Fibroblast of peridontal ligament (primary cell): Measurements from ENCODE around the gene LHFPL3.

Source experiments
- DNase-seq: peaks from one replicate; pipeline ENCODE4 v3.0.0-alpha.2; 2010; ENCODE audit errors: extremely low read depth

LHFPL3 gene

DNA sequence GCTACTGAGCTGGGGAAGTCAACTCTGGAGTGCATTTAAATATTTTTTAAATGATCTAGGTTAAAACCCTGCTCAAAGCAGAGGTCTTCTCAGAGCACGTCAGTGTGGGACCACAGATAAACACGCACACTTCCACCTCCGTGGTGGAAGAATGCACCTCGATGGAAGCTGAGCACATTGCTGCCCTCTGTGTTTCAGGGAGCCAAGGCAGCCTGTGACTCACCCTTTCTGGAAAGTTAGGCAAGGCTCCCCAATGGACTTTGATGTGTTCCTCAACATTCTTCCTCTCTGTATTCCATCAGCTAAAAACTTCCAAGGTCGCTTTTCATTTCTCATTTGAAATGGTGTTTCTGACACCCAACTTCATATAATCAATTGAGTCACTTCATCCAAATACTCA is 514.8 kb downstream of the LHFPL3 start:
- DNase-seq: no peak

DNA sequence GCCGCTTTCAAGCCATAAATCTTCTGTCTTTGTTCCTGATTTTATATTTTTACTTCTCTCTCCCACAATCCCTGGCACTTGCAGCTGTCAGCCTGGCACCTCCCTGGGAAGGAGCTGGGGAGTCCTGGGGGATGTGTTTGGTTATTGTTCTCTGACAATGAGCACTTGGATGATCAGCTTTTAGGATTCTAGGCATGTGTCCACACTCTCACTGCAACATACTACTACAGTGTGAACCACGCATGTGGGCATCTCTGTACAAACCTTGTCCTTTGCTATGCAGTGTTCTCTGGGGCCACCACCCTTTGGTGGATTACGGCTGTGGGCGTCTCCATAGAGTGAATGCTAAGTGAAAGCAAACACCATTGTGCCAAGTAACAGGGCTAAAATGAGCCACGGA is 517.2 kb downstream of the LHFPL3 start:
- DNase-seq: no peak

DNA sequence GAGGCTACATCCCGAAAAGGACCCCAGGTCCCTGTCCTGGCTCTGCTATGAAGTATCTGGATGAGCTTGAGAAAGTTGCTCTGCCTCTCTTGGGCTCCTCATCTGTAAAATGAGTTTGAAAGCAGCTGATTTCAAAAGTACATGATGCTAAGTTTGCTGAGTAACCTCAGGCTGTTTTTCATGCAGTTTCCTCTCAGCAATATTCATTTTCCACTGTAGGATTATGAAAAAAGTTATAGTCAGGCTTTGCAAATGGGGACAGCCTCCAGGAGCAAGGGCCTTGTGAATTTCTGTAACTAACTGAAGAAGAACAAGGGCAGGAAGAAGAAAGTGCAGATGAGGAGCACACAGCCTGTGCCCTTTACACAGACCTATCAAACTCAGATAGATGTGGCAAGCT is 518.3 kb downstream of the LHFPL3 start:
- DNase-seq: no peak

DNA sequence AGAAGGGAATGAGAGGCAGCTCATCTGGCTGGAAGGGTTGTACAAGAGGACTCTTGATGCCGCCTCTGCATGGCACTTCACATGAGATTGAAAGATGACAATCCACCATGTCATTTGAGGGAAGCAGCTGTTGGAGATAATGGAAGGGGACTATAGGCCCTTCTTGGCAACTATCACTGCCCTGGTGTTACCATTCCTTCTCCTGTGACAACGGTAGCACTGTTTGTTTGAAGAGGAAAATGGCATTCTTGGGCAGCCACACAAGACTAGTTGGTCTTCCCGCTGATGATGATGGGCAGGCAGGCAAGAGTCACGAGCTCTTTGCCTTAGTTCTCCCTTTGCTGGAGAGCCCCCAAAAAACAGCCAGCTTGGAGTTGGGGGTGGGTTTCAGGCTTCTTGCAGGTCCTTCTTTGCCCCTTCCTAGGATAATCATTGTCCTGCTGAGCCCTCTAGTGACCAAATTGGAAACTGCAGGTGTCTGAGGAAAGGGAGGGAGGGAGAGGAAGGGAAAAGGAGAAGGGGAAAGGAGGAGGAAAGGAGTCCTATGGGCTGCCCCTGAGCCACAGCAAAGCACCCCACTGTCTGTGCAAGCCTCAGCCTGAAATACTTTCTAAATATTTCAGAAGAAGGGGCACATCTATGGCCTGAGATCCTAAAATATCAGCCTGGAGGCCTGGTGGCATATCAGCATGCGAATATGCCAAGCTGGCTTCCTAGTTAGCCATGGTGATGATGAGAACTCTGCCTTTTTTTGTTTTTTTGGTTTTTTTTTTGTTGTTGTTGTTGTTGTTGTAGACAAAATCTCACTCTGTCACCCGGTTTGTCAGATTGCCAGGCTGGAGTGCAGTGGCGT is 520.0 kb downstream of the LHFPL3 start:
- DNase-seq: peak; percentile 49

DNA sequence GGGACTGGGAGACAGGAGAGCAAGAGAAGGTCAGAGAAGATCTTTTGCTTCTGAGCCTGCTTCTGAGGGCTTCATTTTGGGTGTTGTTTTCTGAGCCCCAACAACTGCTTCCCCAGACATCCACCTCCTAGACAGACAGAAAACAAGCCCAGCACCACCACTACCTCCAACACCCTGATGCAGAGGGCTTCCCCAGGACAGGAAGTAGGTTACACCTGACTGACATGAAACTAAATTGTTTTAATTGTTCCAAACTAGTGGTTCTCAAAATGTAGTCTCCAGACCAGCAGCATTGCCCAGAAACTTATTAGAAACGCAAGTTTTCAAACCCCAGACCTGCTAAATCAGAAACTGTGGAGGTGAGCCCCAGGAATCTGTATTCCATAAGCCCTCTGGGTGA is 522.0 kb downstream of the LHFPL3 start:
- DNase-seq: no peak

DNA sequence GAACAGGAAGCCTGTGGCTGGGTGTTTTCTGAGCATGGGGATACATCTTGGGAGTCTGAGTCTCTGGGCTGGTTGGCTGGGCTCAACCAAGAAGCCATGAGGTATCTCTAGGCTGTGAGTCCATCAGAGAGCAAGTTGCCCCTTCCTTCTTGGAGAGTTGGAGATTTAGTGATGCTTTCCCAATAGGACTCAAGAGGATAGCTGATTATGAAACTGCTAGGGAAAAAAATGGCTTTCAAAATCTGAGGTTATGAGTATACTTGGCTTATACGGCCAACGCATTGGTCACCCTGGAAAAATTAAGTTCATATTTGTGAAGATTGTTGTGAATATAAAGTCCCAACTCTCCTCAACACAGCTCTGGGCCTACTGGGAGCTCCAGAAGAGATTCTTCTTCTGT is 522.9 kb downstream of the LHFPL3 start:
- DNase-seq: peak; percentile 15

DNA sequence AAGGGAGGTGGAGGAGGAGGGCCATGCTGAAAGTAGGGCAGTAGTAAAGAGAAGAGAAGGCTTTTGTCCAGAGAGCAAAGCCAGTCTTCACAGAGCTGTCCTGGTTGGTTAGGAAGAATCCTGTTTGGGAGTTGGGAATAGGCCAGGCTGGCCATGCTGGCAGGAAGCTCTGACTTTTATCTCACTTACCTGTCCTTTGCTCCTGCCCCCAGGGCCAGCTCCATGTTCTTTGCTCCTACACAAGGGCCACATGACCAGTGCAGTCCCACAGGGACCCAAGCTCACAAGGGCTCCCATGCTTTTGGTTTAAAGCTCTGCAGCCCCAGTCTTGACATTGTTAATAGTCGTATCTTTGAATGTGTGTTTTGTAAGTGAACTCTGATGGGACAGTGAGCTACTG is 524.0 kb downstream of the LHFPL3 start:
- DNase-seq: no peak

DNA sequence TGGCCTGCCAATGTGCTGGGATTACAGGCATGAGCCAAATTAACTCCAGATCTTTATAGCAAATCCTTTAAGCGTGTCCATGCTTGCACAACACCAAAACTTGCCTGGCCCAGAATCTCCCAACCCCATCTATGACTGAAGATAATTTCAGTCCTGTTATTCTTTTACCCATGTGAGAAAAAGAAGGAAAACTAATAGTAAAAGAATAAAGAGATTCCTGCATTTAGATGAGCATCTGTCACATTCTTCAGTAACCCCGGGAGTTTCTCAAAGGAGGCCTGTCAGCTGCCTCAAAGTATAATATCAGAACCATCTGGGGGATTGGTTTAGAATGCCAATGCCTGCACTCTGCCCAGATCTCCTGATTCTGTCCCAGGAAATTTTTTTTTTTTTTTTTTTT is 527.5 kb downstream of the LHFPL3 start:
- peak; percentile 18 for DNase-seq

DNA sequence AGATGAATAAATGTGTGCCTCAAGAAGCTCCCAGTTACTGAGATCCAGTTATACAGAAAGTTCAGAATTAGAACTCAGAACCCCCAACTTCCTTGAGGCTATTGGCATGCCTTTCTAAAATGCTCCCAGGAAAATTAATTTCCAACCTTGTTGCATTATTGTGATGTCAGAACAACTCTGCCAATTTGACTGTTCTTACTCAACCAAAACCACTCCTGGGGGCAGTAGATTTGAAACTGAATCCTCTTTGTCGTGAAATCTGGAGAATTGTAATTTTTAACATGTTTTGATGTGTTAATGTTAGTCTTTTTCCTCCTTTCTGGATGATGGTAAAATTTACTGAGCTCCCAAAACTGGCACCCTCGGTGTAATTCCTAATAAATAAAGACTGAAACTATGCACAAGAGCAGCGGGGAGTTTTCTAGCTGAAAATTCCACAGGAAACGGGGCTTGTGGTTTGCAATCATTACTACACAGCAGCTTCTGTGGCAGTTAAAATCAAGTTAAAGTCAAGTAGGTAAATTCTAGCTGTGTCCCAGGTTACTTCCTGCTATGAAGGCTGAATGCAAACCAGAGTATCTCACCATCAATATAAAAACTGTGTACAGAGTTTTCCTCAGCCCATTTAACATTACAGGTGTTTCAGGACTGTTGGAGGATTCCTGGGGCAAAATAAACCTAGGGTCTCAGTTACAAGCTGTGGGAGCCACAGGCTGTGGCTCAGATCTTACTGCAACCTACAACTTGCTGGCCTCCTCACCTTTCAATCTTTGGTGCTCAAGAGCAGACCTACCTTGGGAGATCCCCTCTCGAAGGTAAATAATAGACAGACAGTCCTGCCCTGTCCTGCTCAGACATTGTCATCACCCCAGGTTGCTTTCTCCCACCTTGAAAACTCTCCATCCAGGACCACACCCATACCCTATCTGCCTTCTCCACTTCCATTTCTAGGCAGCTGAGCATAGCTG is 529.3 kb downstream of the LHFPL3 start:
- no peak for DNase-seq

DNA sequence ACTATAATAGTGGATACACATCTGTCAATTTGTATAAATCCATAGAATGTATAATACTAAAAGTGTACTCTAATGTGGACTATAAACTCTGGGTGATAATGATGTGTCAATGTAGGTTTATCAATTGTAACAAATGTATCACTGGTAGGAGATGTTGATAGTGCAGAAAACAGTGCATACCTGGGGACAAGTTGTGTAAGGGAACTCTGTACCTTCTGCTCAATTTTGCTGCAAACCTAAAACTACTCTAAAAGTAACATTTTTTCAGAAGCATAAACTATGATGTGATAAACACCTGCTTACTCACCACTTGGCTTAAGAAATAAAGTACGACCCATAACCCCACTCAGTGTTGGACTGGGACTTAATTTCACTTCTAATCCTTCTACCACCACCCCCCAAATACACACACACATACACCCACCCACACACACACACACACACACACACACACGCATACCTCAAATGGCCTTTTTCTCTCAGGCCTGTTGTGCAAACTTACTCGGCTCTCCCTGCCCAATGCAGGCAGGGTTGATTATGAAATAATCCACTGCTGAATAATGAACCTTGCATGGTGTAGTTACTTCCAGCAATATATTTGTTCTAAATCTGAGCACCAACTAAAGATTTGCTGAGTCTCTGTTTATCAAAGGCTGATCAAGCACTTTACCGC is 531.5 kb downstream of the LHFPL3 start:
- no peak for DNase-seq

DNA sequence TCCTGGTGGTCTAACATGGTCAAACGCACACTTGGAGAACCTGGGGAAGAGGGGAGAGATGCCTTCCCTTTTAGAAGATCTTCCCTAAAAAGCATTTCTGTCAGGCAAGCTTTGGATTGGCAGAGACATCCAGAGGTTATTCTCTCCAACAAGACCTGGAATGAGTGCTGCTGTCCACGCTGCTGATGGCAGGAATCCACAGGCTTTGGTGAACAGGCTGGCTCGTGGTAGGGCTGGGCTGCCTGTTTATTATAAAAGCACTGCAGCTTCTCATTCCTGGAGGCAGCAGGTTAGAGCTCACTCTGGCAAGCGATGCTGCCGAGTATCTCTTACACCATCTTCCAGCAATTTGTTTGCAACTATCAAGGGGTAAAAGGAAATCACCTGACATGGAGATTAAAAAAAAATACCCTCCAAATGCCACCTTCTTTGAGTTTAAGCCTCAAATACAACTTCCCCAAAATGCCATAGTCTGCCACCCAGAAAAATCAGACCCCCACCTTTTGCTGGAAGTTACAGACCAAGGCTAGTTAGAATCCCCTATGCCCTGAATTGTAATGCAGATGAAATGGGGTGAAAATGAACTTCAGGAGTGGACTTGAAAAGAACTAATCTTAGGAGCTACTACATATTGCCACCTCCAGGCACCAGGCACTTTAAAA is 533.5 kb downstream of the LHFPL3 start:
- no peak for DNase-seq

DNA sequence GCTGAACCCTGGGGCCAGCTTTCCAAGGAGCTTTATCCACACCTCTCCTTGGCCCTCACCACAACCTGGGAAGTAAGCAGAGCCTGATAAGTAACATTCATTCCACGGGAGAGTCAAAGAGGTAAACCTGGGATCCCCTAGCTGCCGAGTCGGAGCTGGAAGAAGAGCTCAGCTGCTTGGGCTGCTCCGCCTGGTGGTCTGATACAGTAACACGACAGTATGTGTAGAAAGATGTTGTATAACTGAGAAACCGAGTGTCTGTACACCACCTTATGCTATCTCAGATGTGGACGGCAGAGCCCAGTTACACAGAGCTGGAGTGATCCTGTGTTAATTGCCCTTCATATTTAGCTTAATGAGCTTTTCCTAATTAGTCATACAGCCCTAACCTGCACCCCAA is 534.3 kb downstream of the LHFPL3 start:
- DNase-seq: no peak

DNA sequence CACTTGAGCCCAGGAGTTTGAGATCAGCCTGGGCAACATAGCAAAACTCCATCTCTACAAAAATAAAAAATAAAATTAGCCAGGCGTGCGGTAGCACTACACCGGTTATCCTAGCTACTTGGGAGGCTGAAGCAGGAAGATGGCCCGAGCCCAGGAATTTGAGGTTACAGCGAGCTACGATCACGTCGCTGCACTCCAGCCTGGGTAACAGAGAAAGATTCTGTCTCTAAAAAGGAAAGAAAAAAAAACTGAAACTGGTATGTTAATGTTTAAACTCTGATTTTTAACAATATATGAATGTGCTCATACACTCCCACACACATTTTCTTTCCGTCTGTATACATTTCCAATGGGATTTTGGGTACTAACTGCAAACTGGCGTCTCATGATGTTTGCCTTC is 545.0 kb downstream of the LHFPL3 start:
- peak; percentile 26 for DNase-seq

DNA sequence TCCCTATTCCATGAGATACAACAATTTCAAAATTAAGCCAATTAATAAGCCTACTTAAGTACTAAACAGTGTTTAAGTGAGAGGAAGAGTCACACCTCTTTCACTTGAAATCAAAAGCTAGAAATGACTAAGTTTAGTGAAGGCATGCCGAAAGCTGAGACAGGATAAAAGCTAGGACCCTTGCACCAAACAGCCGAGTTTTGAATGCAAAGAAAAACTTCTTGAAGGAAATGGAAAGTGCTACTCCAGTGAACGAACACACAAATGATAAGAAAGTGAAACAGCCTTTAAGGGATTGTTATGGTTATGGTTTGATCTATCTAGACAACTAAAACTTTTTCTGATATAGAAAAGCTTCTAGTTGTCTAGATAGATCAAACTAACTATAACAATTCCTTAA is 550.2 kb downstream of the LHFPL3 start:
- no peak for DNase-seq

DNA sequence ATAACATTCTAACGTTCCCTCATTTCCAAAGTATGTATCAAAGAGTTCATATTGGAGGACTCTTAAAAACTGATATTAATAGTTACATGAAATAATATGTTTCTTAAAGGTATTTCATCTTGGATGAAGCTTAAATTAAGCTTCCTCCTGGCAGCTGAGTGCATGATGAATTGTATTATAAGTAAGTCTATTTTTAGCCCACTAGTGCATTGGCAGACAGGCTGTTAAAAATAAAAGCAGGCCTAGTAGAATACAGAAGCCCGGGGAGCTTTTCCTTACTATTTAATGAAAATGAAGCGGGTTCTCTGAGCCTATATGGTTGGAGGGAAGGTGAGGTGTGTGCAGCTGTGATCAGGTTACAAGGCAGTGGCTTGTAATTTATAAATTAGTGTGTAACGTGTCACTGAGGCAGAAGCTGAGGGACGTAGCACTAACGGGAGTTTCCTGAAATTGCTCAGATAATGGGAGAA is 554.9 kb downstream of the LHFPL3 start:
- peak; percentile 35 for DNase-seq

DNA sequence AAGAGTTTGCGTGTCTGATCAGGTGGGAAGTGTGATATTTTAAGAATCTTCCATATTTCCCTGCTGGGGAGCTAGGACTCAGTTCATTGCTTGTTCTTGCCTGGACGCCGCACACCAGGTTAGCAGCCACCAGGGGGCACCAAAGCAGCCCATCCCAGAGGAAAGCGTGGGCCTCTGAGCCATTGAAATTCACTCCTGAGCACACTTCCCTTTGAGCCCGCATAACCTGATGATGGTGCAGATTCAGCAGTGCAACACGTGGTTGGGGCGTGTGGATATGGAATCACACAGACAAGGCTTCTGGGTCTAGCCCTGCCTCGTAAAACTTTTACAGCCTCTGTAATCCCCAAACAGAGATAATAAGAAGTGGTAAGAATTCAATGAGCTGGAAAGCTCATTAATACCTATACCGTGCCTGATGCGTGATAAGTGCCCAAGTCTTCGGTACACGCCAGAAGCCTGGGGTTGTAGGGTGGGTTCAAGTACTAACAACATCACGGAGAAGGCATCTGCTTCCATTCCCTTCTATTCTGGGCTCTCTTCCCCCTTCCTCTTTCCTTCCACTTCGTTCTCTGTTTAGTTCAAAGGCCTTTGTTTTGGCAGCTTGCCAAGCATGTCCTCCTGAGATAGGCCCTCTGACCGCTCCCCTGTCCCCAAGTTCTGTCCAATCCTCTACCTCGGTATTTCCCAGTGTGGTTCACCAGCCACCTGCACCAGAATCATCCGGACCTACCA is 555.5 kb downstream of the LHFPL3 start:
- peak; percentile 74 for DNase-seq

DNA sequence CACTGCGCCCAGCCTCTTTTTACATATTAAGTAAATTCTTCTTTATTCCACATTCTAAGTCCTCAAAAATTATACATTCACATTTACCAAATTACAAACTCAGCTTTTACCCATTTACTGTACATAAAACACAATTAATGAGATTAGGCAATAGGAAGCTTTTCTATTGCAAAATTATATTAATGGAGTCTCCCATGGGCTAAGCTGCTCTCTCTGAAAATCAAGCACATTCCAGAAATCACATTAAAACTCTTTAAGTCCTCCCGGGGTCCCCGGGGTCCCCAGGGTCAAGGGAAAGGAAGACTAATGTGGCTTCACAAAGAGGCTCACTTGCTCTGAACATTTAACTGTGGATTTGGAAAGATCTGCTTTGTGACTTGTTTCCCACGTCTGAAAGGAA is 558.2 kb downstream of the LHFPL3 start:
- no peak for DNase-seq

DNA sequence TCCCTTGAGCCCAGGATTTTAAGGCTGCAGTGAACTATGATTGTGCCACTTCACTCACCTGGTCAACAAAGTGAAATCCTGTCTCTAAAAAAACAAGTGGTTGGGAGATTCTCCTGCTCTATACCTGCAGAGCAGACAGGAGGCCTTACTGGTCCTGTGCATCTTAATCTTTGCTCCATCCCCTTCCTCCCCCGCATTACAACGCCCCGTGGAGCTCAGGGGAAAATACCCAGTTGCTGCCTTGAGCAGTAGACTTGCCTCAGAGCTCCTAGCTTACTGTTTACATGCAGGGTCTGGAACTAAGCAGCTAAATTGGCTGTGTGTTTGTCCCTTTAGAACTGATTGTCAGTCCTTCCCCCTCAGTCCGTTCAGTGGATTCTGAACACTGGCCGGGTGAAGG is 561.8 kb downstream of the LHFPL3 start:
- no peak for DNase-seq

DNA sequence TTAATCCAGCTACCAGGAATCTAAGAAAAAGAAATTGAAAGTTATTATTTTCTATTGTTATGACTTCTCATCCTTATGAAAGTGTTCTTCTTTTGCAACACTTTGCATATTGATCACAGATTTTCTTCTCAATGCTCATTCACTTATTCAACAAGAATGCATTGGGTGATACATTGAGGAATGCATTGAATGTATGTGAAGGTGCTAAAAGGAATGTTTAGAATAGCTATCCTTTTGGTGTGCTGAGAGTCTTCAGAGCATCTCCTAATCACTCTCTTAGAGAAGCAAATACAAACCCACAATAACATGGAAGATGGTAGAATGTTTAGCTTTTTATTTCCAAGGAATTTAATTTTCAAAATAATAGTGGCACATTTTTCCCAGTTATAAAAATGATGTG is 563.5 kb downstream of the LHFPL3 start:
- no peak for DNase-seq

DNA sequence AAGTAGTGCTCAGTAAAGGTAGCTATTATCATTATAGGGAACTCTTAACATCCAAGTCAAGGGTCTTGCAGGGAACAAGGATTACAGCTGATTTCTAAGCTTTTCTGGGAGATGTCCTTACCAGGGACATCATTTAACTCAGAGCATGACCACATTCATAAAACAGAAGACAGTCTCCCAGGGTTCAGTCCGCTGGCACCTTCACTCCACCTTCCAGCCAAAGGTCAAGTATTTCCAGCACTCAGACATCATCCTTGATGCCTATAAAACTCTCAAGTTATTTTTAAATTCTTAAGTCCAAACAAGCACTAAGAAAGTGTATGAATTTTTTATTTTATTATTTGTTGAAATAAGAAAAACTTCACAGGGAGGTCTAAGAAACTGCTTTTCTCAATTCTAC is 565.9 kb downstream of the LHFPL3 start:
- no peak for DNase-seq
